ENCODE data around the gene SHC1. TPM values are rescaled to one million over a fixed set of nuclear protein-coding genes. Genes with fewer than 3 reads are reported as not detected.

Gene SHC1
- total RNA-seq, 1 experiment from 2014 or later = 199 TPM

DNA sequence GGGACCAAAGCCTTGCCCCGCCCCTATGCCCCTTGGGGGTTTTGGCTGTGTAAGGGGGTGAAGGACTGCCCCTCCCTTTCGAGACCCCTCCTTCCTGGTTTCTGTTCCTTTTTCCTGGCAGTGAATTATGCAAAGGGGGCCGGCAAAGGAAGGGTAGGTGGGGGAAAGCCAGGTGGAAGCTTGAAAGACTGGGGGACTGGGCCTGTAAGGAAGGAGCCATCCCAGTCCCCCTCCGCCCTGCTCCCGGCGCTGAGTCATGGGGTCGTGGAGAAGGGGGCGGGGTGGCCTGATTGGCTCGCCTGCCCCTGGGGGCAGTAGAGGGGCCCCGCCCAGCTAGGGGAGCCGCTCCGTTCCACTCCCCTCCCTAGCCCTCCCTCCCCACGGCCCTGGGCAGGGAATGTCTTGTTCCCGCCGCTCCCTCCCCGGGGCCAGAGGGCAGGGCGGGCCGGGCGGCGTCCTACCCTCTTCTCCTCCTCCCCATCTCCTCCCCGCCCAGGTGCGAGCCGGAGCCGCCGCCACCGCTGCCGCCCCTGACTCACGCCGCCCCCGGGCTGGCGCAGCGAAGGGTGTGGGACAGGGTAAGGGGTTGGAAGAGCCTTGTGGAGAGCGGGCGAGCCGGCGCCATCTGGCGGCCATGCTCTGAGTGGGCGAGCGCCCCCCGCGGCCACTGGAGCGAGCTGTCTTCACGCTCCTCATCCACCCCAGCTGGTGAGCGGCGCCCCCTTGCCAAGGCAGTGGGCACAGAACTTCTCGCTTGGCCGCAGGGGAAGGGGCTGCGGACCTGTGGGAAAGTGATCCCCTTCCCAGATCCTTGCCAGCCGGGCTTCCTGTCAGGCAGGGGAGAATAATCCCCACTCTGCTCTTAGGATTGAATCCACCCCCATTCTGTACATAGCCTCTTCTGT is 46.7 kb upstream of the SHC1 start (continued):
- TF ChIP-seq, protein P1, sequence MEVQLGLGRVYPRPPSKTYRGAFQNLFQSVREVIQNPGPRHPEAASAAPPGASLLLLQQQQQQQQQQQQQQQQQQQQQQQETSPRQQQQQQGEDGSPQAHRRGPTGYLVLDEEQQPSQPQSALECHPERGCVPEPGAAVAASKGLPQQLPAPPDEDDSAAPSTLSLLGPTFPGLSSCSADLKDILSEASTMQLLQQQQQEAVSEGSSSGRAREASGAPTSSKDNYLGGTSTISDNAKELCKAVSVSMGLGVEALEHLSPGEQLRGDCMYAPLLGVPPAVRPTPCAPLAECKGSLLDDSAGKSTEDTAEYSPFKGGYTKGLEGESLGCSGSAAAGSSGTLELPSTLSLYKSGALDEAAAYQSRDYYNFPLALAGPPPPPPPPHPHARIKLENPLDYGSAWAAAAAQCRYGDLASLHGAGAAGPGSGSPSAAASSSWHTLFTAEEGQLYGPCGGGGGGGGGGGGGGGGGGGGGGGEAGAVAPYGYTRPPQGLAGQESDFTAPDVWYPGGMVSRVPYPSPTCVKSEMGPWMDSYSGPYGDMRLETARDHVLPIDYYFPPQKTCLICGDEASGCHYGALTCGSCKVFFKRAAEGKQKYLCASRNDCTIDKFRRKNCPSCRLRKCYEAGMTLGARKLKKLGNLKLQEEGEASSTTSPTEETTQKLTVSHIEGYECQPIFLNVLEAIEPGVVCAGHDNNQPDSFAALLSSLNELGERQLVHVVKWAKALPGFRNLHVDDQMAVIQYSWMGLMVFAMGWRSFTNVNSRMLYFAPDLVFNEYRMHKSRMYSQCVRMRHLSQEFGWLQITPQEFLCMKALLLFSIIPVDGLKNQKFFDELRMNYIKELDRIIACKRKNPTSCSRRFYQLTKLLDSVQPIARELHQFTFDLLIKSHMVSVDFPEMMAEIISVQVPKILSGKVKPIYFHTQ (CRISPR knock-in tag; IDR thresholded peaks at IDR 0.05) = no peak
- TF ChIP-seq NFYB (CRISPR knock-in tag; conservative IDR thresholded peaks at IDR 0.05; ENCODE audit: low read depth) = 0 out of 2 replicates have a peak, but pooled peaks have one; percentile 14
- TF ChIP-seq NFE2L1 (CRISPR knock-in tag; IDR thresholded peaks at IDR 0.05) = peak; percentile 89
- TF ChIP-seq, protein P2, sequence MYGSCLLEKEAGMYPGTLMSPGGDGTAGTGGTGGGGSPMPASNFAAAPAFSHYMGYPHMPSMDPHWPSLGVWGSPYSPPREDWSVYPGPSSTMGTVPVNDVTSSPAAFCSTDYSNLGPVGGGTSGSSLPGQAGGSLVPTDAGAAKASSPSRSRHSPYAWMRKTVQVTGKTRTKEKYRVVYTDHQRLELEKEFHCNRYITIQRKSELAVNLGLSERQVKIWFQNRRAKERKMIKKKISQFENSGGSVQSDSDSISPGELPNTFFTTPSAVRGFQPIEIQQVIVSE (CRISPR knock-in tag; IDR thresholded peaks at IDR 0.05; ENCODE audit: borderline replicate concordance) = no peak
- TF ChIP-seq, protein P3, sequence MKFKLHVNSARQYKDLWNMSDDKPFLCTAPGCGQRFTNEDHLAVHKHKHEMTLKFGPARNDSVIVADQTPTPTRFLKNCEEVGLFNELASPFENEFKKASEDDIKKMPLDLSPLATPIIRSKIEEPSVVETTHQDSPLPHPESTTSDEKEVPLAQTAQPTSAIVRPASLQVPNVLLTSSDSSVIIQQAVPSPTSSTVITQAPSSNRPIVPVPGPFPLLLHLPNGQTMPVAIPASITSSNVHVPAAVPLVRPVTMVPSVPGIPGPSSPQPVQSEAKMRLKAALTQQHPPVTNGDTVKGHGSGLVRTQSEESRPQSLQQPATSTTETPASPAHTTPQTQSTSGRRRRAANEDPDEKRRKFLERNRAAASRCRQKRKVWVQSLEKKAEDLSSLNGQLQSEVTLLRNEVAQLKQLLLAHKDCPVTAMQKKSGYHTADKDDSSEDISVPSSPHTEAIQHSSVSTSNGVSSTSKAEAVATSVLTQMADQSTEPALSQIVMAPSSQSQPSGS (CRISPR knock-in tag; IDR thresholded peaks at IDR 0.05; ENCODE audit: borderline replicate concordance, low read depth) = no peak
- TF ChIP-seq HMGA2 (CRISPR knock-in tag; IDR thresholded peaks at IDR 0.05) = no peak
- TF ChIP-seq, protein P4, sequence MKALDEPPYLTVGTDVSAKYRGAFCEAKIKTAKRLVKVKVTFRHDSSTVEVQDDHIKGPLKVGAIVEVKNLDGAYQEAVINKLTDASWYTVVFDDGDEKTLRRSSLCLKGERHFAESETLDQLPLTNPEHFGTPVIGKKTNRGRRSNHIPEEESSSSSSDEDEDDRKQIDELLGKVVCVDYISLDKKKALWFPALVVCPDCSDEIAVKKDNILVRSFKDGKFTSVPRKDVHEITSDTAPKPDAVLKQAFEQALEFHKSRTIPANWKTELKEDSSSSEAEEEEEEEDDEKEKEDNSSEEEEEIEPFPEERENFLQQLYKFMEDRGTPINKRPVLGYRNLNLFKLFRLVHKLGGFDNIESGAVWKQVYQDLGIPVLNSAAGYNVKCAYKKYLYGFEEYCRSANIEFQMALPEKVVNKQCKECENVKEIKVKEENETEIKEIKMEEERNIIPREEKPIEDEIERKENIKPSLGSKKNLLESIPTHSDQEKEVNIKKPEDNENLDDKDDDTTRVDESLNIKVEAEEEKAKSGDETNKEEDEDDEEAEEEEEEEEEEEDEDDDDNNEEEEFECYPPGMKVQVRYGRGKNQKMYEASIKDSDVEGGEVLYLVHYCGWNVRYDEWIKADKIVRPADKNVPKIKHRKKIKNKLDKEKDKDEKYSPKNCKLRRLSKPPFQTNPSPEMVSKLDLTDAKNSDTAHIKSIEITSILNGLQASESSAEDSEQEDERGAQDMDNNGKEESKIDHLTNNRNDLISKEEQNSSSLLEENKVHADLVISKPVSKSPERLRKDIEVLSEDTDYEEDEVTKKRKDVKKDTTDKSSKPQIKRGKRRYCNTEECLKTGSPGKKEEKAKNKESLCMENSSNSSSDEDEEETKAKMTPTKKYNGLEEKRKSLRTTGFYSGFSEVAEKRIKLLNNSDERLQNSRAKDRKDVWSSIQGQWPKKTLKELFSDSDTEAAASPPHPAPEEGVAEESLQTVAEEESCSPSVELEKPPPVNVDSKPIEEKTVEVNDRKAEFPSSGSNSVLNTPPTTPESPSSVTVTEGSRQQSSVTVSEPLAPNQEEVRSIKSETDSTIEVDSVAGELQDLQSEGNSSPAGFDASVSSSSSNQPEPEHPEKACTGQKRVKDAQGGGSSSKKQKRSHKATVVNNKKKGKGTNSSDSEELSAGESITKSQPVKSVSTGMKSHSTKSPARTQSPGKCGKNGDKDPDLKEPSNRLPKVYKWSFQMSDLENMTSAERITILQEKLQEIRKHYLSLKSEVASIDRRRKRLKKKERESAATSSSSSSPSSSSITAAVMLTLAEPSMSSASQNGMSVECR (CRISPR knock-in tag; IDR thresholded peaks at IDR 0.05; ENCODE audit: borderline replicate concordance) = peak; percentile 84; the same call in 1 of the 2 replicates
- TF ChIP-seq ESRRA (CRISPR knock-in tag; IDR thresholded peaks at IDR 0.05; ENCODE audit: borderline replicate concordance) = no peak
- TF ChIP-seq, protein P5, sequence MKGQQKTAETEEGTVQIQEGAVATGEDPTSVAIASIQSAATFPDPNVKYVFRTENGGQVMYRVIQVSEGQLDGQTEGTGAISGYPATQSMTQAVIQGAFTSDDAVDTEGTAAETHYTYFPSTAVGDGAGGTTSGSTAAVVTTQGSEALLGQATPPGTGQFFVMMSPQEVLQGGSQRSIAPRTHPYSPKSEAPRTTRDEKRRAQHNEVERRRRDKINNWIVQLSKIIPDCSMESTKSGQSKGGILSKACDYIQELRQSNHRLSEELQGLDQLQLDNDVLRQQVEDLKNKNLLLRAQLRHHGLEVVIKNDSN (CRISPR knock-in tag; IDR thresholded peaks at IDR 0.05) = peak; percentile 61; the same call in 1 of the 2 replicates
- TF ChIP-seq, protein P6, sequence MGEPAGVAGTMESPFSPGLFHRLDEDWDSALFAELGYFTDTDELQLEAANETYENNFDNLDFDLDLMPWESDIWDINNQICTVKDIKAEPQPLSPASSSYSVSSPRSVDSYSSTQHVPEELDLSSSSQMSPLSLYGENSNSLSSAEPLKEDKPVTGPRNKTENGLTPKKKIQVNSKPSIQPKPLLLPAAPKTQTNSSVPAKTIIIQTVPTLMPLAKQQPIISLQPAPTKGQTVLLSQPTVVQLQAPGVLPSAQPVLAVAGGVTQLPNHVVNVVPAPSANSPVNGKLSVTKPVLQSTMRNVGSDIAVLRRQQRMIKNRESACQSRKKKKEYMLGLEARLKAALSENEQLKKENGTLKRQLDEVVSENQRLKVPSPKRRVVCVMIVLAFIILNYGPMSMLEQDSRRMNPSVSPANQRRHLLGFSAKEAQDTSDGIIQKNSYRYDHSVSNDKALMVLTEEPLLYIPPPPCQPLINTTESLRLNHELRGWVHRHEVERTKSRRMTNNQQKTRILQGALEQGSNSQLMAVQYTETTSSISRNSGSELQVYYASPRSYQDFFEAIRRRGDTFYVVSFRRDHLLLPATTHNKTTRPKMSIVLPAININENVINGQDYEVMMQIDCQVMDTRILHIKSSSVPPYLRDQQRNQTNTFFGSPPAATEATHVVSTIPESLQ (CRISPR knock-in tag; IDR thresholded peaks at IDR 0.05) = no peak
- TF ChIP-seq ZNF423 (CRISPR knock-in tag; IDR thresholded peaks at IDR 0.05) = no peak
- TF ChIP-seq, protein P7, sequence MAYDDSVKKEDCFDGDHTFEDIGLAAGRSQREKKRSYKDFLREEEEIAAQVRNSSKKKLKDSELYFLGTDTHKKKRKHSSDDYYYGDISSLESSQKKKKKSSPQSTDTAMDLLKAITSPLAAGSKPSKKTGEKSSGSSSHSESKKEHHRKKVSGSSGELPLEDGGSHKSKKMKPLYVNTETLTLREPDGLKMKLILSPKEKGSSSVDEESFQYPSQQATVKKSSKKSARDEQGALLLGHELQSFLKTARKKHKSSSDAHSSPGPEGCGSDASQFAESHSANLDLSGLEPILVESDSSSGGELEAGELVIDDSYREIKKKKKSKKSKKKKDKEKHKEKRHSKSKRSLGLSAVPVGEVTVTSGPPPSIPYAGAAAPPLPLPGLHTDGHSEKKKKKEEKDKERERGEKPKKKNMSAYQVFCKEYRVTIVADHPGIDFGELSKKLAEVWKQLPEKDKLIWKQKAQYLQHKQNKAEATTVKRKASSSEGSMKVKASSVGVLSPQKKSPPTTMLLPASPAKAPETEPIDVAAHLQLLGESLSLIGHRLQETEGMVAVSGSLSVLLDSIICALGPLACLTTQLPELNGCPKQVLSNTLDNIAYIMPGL (CRISPR knock-in tag; IDR thresholded peaks at IDR 0.05) = peak; percentile 100
- TF ChIP-seq ZNF121 (CRISPR knock-in tag; IDR thresholded peaks at IDR 0.05) = no peak
- no peak for TF ChIP-seq ZNF219 (CRISPR knock-in tag; IDR thresholded peaks at IDR 0.05; ENCODE audit: borderline replicate concordance)
- TF ChIP-seq IRF2 (CRISPR knock-in tag; IDR thresholded peaks at IDR 0.05; ENCODE audit: borderline replicate concordance, low read depth) = no peak
- TF ChIP-seq FOXP1 (CRISPR knock-in tag; IDR thresholded peaks at IDR 0.05; ENCODE audit: borderline replicate concordance) = peak; percentile 94
- TF ChIP-seq, protein P8, sequence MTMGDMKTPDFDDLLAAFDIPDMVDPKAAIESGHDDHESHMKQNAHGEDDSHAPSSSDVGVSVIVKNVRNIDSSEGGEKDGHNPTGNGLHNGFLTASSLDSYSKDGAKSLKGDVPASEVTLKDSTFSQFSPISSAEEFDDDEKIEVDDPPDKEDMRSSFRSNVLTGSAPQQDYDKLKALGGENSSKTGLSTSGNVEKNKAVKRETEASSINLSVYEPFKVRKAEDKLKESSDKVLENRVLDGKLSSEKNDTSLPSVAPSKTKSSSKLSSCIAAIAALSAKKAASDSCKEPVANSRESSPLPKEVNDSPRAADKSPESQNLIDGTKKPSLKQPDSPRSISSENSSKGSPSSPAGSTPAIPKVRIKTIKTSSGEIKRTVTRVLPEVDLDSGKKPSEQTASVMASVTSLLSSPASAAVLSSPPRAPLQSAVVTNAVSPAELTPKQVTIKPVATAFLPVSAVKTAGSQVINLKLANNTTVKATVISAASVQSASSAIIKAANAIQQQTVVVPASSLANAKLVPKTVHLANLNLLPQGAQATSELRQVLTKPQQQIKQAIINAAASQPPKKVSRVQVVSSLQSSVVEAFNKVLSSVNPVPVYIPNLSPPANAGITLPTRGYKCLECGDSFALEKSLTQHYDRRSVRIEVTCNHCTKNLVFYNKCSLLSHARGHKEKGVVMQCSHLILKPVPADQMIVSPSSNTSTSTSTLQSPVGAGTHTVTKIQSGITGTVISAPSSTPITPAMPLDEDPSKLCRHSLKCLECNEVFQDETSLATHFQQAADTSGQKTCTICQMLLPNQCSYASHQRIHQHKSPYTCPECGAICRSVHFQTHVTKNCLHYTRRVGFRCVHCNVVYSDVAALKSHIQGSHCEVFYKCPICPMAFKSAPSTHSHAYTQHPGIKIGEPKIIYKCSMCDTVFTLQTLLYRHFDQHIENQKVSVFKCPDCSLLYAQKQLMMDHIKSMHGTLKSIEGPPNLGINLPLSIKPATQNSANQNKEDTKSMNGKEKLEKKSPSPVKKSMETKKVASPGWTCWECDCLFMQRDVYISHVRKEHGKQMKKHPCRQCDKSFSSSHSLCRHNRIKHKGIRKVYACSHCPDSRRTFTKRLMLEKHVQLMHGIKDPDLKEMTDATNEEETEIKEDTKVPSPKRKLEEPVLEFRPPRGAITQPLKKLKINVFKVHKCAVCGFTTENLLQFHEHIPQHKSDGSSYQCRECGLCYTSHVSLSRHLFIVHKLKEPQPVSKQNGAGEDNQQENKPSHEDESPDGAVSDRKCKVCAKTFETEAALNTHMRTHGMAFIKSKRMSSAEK (CRISPR knock-in tag; IDR thresholded peaks at IDR 0.05; ENCODE audit: borderline replicate concordance) = peak; percentile 84; the same call in 1 of the 2 replicates
- peak; percentile 62; the same call in 1 of the 2 replicates for TF ChIP-seq MYBL2 (CRISPR knock-in tag; IDR thresholded peaks at IDR 0.05)
